ENCODE results near the gene SLC18B1.

SLC18B1 gene

DNA sequence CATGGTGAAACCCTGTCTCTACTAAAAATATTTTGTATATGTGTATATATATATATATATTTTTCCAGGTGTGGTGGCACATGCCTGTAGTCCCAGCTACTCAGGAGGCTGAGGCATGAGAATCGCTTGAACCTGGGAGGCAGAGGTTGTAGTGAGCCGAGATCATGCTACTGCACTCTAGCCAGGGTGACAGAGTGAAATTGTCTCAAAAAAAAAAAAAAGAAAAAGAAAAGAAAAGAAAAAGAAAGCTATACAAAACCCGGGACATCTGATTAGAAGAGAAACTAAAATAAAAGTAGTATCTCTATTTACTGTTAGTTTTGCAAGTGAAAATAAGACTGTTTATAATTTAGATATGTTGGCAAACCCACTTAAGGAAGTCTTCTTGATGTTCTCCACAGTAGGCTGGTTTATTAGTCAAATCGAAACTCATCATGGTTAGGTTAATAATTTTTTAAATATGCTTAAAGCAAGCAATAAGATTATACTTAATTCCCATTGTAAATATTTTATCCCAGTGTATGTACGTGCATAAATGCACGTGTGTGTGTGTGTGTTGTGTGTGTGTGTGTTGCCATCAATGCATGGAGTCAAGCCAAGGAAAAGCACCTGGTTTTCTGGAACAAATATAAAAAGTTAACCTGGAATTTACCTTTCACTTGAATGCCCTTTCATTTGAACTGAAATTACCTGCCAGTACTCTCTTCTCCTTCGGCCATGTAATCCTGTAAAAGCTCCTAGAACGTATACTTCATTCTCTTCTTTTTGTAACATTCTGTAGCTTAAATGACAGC, 47.8 kb downstream of the SLC18B1 start:
- no peak overlapping the region for H2BK12ac ChIP-seq (ENCODE audit: low read length)
- H2BK5ac ChIP-seq (ENCODE audit: low read depth, low read length, poor library complexity), result no peak overlapping the region
- H3K27me3 ChIP-seq (ENCODE audit: insufficient read depth, low read length), result no peaks in the 10 kb centered on the region
- no peak overlapping the region for H3K27ac ChIP-seq (ENCODE audit: low read depth, low read length)
- WGBS (ENCODE audit: extremely low coverage, insufficient coverage, insufficient read length), result no CpG with 5 or more reads among the region's 8 CpGs
- no peak overlapping the region for H2AK5ac ChIP-seq (ENCODE audit: low read length)
- no peaks in the 10 kb centered on the region for H3K79me2 ChIP-seq (ENCODE audit: control insufficient read depth, insufficient read depth, low read length, poor library complexity)
- no peak overlapping the region for H4K12ac ChIP-seq (ENCODE audit: low read depth, low read length)
- H3K18ac ChIP-seq (ENCODE audit: low read length), result no peak overlapping the region
- no peak overlapping the region for H2AFZ ChIP-seq (ENCODE audit: insufficient read depth, low read length, poor library complexity)
- H3K14ac ChIP-seq (ENCODE audit: low read length), result no peak overlapping the region
- no peaks in the 10 kb centered on the region for H3K79me1 ChIP-seq (ENCODE audit: low read length)
- H3K23ac ChIP-seq (ENCODE audit: low read length), result no peak overlapping the region
- no peak overlapping the region for H2BK120ac ChIP-seq (ENCODE audit: insufficient read depth, low read length, poor library complexity)
- no peak overlapping the region for H3K4ac ChIP-seq (ENCODE audit: low read depth, low read length)
- no peak overlapping the region for H3K9ac ChIP-seq (ENCODE audit: low read length)
- no peak for DNase-seq
- no peaks in the 10 kb centered on the region for H3K36me3 ChIP-seq (ENCODE audit: control insufficient read depth in 1 of 2, insufficient read depth in 2 of 2, low read length in 2 of 2)
- H3K9me3 ChIP-seq (ENCODE audit: insufficient read depth, low read depth, low read length), result no peaks in the 10 kb centered on the region
- H3K4me1 ChIP-seq (ENCODE audit: control insufficient read depth in 1 of 2, insufficient read depth in 2 of 2, low read length in 2 of 2), result no peaks in the 10 kb centered on the region
- H4K91ac ChIP-seq (ENCODE audit: low read depth, low read length), result no peak overlapping the region
- H4K8ac ChIP-seq (ENCODE audit: low read depth, low read length), result no peak overlapping the region
- H3K4me2 ChIP-seq (ENCODE audit: low read length), result no peak overlapping the region
- H3K4me3 ChIP-seq (ENCODE audit: low read depth, low read length), result no peak overlapping the region

DNA sequence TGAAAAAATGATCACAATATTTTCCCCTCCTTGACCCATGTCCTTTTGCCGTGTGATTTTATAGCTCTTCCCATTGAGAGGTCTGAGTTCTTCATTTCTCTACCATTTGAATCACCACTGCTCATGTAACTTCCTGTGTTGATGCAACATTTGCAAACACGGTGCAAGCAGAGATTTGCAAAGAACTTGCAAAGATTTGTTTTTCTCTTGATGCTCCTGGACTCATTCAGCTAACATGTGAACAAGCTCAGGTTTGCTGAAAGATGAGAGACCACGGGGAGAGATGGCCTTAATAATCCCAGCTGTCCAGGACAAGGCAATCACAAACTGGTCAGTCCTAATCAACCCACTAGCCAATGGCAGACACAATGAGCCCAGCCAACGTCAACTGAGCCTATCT, 49.3 kb downstream of the SLC18B1 start:
- Histone ChIP-seq H3K79me1 (ENCODE audit: low read length) (no peaks in the 10 kb centered on the region), H3K14ac (ENCODE audit: low read length) (no peak overlapping the region), H4K91ac (ENCODE audit: low read depth, low read length) (no peak overlapping the region), H4K8ac (ENCODE audit: low read depth, low read length) (no peak overlapping the region), H2AK5ac (ENCODE audit: low read length) (no peak overlapping the region), H2AFZ (ENCODE audit: insufficient read depth, low read length, poor library complexity) (no peak overlapping the region), H2BK12ac (ENCODE audit: low read length) (no peak overlapping the region), H3K9ac (ENCODE audit: low read length) (no peak overlapping the region), H3K4me3 (ENCODE audit: low read depth, low read length) (no peak overlapping the region), H3K9me3 (ENCODE audit: insufficient read depth, low read depth, low read length) (no peaks in the 10 kb centered on the region), H3K27ac (ENCODE audit: low read depth, low read length) (no peak overlapping the region), H2BK5ac (ENCODE audit: low read depth, low read length, poor library complexity) (no peak overlapping the region), H3K18ac (ENCODE audit: low read length) (no peak overlapping the region), H3K27me3 (ENCODE audit: insufficient read depth, low read length) (no peaks in the 10 kb centered on the region), H3K4ac (ENCODE audit: low read depth, low read length) (no peak overlapping the region), H3K23ac (ENCODE audit: low read length) (peak overlapping the region; percentile 42), H4K12ac (ENCODE audit: low read depth, low read length) (no peak overlapping the region), H3K4me1 (ENCODE audit: control insufficient read depth in 1 of 2, insufficient read depth in 2 of 2, low read length in 2 of 2) (no peaks in the 10 kb centered on the region), H3K4me2 (ENCODE audit: low read length) (no peak overlapping the region), H2BK120ac (ENCODE audit: insufficient read depth, low read length, poor library complexity) (no peak overlapping the region), H3K79me2 (ENCODE audit: control insufficient read depth, insufficient read depth, low read length, poor library complexity) (no peaks in the 10 kb centered on the region), H3K36me3 (ENCODE audit: control insufficient read depth in 1 of 2, insufficient read depth in 2 of 2, low read length in 2 of 2) (no peaks in the 10 kb centered on the region)
- no CpG with 5 or more reads among the region's 4 CpGs for WGBS (ENCODE audit: extremely low coverage, insufficient coverage, insufficient read length)
- DNase-seq, result no peak

DNA sequence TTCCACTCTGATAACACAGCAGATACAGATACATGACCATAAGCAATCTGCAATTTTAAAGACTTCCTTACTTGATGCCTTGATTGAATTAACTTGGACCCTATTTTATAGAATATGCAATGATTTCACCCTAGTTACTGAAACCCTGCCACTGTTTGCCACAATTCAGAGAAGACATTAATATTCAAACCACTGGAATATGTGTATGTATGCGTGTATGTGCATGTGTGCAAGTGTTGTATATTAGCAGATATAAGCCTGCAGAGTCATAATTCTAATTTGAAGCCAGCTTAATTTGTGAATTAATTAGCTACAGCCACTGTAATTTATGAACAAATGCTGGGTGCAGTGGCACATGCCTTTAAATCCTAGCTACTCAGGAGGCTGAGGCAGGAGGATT, 50.0 kb downstream of the SLC18B1 start:
- Histone ChIP-seq H3K4ac (ENCODE audit: low read depth, low read length) (no peak overlapping the region), H2AK5ac (ENCODE audit: low read length) (no peak overlapping the region), H2AFZ (ENCODE audit: insufficient read depth, low read length, poor library complexity) (no peak overlapping the region), H3K14ac (ENCODE audit: low read length) (no peak overlapping the region), H3K4me2 (ENCODE audit: low read length) (no peak overlapping the region), H2BK5ac (ENCODE audit: low read depth, low read length, poor library complexity) (no peak overlapping the region), H3K9ac (ENCODE audit: low read length) (no peak overlapping the region), H3K9me3 (ENCODE audit: insufficient read depth, low read depth, low read length) (no peaks in the 10 kb centered on the region), H3K4me3 (ENCODE audit: low read depth, low read length) (no peak overlapping the region), H3K79me1 (ENCODE audit: low read length) (no peaks in the 10 kb centered on the region), H3K4me1 (ENCODE audit: control insufficient read depth in 1 of 2, insufficient read depth in 2 of 2, low read length in 2 of 2) (no peaks in the 10 kb centered on the region), H2BK120ac (ENCODE audit: insufficient read depth, low read length, poor library complexity) (no peak overlapping the region), H3K79me2 (ENCODE audit: control insufficient read depth, insufficient read depth, low read length, poor library complexity) (no peaks in the 10 kb centered on the region), H4K8ac (ENCODE audit: low read depth, low read length) (no peak overlapping the region), H3K23ac (ENCODE audit: low read length) (no peak overlapping the region), H3K18ac (ENCODE audit: low read length) (no peak overlapping the region), H4K12ac (ENCODE audit: low read depth, low read length) (no peak overlapping the region), H3K36me3 (ENCODE audit: control insufficient read depth in 1 of 2, insufficient read depth in 2 of 2, low read length in 2 of 2) (no peaks in the 10 kb centered on the region), H2BK12ac (ENCODE audit: low read length) (no peak overlapping the region), H3K27ac (ENCODE audit: low read depth, low read length) (no peak overlapping the region), H4K91ac (ENCODE audit: low read depth, low read length) (no peak overlapping the region), H3K27me3 (ENCODE audit: insufficient read depth, low read length) (no peaks in the 10 kb centered on the region)
- DNase-seq, result no peak
- WGBS (ENCODE audit: extremely low coverage, insufficient coverage, insufficient read length), result no CpG with 5 or more reads among the region's 1 CpG

DNA sequence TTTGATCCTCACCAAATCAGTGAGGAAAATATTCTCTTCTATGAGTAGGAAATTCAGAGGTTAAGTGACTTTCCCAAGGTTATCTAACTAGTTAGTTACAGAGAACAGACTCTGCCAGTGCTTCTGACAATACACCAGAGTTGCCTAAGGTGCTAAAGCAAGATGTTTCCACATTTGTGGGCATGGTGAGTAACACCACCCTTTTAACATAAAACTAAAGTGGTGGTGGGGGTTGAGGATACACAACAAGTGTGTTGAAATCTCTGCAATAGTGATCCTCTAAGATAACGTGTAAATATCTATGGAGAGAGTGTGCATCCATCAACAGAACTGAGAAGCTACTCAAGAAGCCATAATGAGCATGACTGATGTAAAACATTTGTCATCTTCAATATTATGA, 52.4 kb downstream of the SLC18B1 start:
- Histone ChIP-seq H3K4ac (ENCODE audit: low read depth, low read length) (no peak overlapping the region), H3K23ac (ENCODE audit: low read length) (no peak overlapping the region), H3K9me3 (ENCODE audit: insufficient read depth, low read depth, low read length) (no peaks in the 10 kb centered on the region), H2AFZ (ENCODE audit: insufficient read depth, low read length, poor library complexity) (no peak overlapping the region), H3K79me1 (ENCODE audit: low read length) (no peaks in the 10 kb centered on the region), H4K12ac (ENCODE audit: low read depth, low read length) (no peak overlapping the region), H4K8ac (ENCODE audit: low read depth, low read length) (no peak overlapping the region), H3K18ac (ENCODE audit: low read length) (no peak overlapping the region), H3K36me3 (ENCODE audit: control insufficient read depth in 1 of 2, insufficient read depth in 2 of 2, low read length in 2 of 2) (no peaks in the 10 kb centered on the region), H4K91ac (ENCODE audit: low read depth, low read length) (no peak overlapping the region), H3K27ac (ENCODE audit: low read depth, low read length) (no peak overlapping the region), H3K4me1 (ENCODE audit: control insufficient read depth in 1 of 2, insufficient read depth in 2 of 2, low read length in 2 of 2) (no peaks in the 10 kb centered on the region), H3K27me3 (ENCODE audit: insufficient read depth, low read length) (no peaks in the 10 kb centered on the region), H2BK12ac (ENCODE audit: low read length) (no peak overlapping the region), H3K4me3 (ENCODE audit: low read depth, low read length) (no peak overlapping the region), H3K9ac (ENCODE audit: low read length) (no peak overlapping the region), H3K4me2 (ENCODE audit: low read length) (no peak overlapping the region), H2BK5ac (ENCODE audit: low read depth, low read length, poor library complexity) (no peak overlapping the region), H2AK5ac (ENCODE audit: low read length) (no peak overlapping the region), H2BK120ac (ENCODE audit: insufficient read depth, low read length, poor library complexity) (no peak overlapping the region), H3K14ac (ENCODE audit: low read length) (no peak overlapping the region), H3K79me2 (ENCODE audit: control insufficient read depth, insufficient read depth, low read length, poor library complexity) (no peaks in the 10 kb centered on the region)
- no CpG with 5 or more reads among the region's 1 CpG for WGBS (ENCODE audit: extremely low coverage, insufficient coverage, insufficient read length)
- DNase-seq, result peak; percentile 30 to 87

Data from trophoblast cell (in vitro differentiated cells and primary cell).